HL-60 (cell line): Measurements from ENCODE around the gene C2CD5.

Experiments
- DNase-seq, 2 experiments: peaks; one replicate each; pipeline ENCODE4 v3.0.0-alpha.2; 2010 to 2020; ENCODE audit warnings: low read depth in 1 of 2, low spot score in 1 of 2
- H3K27ac ChIP-seq: fragments of 250-450 bp; sonication (Bioruptor Pico); replicated peaks from 2 replicates; pipeline ENCODE4 v1.5.1; 2020; ENCODE audit warnings: mild to moderate bottlenecking, moderate library complexity
- H3K27me3 ChIP-seq: fragments of 250-450 bp; sonication (Bioruptor Pico); 2 replicates; pipeline ENCODE4 v1.5.1; 2021; ENCODE audit warnings: mild to moderate bottlenecking, moderate library complexity; ENCODE audit not compliant: insufficient read depth, poor library complexity, severe bottlenecking
- H3K4me3 ChIP-seq: replicated peaks from 2 replicates; pipeline ENCODE4 v1.5.1; 2011; ENCODE audit warnings: mild to moderate bottlenecking, control low read depth, low read length; ENCODE audit not compliant: insufficient read depth
- GABPA ChIP-seq: IDR thresholded peaks from 2 replicates; pipeline ENCODE4 v1.6.1; 2012; ENCODE audit warnings: low read depth
- POLR2AphosphoS5 ChIP-seq: IDR thresholded peaks from 2 replicates; pipeline ENCODE4 v1.6.1; 2012; ENCODE audit warnings: low read depth
- SPI1 ChIP-seq: IDR thresholded peaks from 2 replicates; pipeline ENCODE4 v1.6.1; 2012; ENCODE audit warnings: low read depth, mild to moderate bottlenecking, borderline replicate concordance
- TF ChIP-seq, protein P1 (sequence below): IDR thresholded peaks from one replicate; pipeline ENCODE4 v1.5.1; 2011; ENCODE audit warnings: low read length, control low read depth, inconsistent platforms; ENCODE audit not compliant: insufficient read depth
- TF ChIP-seq, protein P2 (sequence below): IDR thresholded peaks from 2 replicates; pipeline ENCODE4 v1.6.1; 2012; ENCODE audit warnings: low read depth; ENCODE audit not compliant: insufficient replicate concordance

C2CD5 gene

DNA sequence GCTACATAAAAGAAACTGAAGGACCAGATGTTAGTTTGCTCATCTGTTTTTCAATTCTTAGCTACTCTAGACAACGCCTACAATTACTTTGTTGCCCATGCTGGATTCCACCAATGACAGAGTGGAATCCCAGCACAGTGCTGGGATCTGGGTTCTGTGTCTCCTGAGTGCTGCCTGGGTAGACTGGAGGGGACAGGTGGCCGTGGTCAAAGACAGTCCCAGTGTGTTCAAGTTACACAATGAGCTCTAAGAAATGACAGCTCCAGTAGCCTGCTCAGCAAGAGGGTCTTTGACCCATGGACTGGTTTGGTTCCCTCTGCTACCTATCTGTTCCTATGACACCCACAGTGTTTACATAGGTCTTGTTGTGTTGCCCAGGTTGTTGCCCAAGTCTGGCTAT is 38.5 kb downstream of the C2CD5 start:
- TF ChIP-seq, protein P1, sequence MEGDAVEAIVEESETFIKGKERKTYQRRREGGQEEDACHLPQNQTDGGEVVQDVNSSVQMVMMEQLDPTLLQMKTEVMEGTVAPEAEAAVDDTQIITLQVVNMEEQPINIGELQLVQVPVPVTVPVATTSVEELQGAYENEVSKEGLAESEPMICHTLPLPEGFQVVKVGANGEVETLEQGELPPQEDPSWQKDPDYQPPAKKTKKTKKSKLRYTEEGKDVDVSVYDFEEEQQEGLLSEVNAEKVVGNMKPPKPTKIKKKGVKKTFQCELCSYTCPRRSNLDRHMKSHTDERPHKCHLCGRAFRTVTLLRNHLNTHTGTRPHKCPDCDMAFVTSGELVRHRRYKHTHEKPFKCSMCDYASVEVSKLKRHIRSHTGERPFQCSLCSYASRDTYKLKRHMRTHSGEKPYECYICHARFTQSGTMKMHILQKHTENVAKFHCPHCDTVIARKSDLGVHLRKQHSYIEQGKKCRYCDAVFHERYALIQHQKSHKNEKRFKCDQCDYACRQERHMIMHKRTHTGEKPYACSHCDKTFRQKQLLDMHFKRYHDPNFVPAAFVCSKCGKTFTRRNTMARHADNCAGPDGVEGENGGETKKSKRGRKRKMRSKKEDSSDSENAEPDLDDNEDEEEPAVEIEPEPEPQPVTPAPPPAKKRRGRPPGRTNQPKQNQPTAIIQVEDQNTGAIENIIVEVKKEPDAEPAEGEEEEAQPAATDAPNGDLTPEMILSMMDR, result no peak
- TF ChIP-seq SPI1, result no peak
- TF ChIP-seq, protein P2, sequence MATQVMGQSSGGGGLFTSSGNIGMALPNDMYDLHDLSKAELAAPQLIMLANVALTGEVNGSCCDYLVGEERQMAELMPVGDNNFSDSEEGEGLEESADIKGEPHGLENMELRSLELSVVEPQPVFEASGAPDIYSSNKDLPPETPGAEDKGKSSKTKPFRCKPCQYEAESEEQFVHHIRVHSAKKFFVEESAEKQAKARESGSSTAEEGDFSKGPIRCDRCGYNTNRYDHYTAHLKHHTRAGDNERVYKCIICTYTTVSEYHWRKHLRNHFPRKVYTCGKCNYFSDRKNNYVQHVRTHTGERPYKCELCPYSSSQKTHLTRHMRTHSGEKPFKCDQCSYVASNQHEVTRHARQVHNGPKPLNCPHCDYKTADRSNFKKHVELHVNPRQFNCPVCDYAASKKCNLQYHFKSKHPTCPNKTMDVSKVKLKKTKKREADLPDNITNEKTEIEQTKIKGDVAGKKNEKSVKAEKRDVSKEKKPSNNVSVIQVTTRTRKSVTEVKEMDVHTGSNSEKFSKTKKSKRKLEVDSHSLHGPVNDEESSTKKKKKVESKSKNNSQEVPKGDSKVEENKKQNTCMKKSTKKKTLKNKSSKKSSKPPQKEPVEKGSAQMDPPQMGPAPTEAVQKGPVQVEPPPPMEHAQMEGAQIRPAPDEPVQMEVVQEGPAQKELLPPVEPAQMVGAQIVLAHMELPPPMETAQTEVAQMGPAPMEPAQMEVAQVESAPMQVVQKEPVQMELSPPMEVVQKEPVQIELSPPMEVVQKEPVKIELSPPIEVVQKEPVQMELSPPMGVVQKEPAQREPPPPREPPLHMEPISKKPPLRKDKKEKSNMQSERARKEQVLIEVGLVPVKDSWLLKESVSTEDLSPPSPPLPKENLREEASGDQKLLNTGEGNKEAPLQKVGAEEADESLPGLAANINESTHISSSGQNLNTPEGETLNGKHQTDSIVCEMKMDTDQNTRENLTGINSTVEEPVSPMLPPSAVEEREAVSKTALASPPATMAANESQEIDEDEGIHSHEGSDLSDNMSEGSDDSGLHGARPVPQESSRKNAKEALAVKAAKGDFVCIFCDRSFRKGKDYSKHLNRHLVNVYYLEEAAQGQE, result no peak
- no peak for TF ChIP-seq POLR2AphosphoS5
- TF ChIP-seq GABPA, result no peak
- Histone ChIP-seq H3K4me3 (no peak overlapping the region), H3K27ac (no peak overlapping the region), H3K27me3 (no peaks in the 10 kb centered on the region)
- DNase-seq, result no peak

DNA sequence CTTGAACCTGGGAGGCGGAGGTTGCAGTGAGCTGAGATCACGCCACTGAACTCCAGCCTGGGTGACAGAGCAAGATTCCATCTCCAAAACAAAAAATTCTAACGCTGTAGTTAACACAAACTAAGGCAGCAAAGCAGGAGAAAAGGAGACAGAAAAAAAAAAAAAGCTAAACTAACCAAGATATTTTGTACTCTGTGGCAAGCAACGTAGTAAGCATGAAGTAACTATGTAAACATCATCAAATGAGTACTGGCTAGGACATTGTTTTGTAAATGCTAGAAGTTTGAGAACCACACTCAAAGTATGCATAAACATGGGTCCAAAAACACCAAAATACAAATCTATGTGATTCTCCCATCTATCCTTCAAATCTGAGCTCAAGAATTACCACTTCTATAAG is 44.2 kb downstream of the C2CD5 start:
- Histone ChIP-seq H3K27ac (no peak overlapping the region), H3K27me3 (no peaks in the 10 kb centered on the region), H3K4me3 (no peak overlapping the region)
- DNase-seq, result no peak
- TF ChIP-seq SPI1, result no peak
- no peak for TF ChIP-seq GABPA
- TF ChIP-seq, protein P2, result no peak
- TF ChIP-seq, protein P1, result no peak
- TF ChIP-seq POLR2AphosphoS5, result no peak

DNA sequence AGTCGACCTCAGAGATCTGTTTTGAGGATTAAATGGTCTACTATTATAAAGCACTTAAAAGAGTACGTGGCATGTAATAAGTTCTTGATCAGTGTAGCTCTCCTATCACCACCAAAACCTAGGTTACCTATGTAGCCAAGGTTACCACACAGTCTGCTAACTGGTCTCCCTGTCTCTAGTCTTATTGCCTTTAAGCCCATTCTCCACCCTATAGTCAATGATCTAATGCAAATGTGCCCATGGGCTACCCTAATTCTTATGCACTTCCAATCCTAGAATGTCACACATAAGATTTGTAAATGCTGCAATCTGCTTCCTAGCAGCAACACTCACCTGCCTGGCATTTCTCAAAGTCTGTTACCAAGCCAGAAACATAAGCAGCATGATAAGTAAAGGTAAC is 44.9 kb downstream of the C2CD5 start:
- no peak overlapping the region for H3K27ac ChIP-seq
- H3K4me3 ChIP-seq, result no peak overlapping the region
- H3K27me3 ChIP-seq, result no peaks in the 10 kb centered on the region
- TF ChIP-seq, protein P1, result no peak
- TF ChIP-seq GABPA, result no peak
- no peak for TF ChIP-seq SPI1
- no peak for TF ChIP-seq POLR2AphosphoS5
- TF ChIP-seq, protein P2, result no peak
- no peak for DNase-seq
